HepG2 (cell line): ENCODE results near the gene KTN1. TPM values are rescaled to one million over a fixed set of nuclear protein-coding genes. Genes with fewer than 3 reads are reported as not detected.

Experiments
- ATAC-seq: fragments of 200-7000 bp; cut with Tn5 transposase; 3 replicates; pipeline ENCODE4 v1.9.1; 2020; ENCODE audit warnings: mild to moderate bottlenecking, moderate library complexity
- BruUV-seq: library from RNA; stranded (reverse); fragments of 400-500 nt; replicated peaks from 2 replicates; lab custom pipeline; 2021; lab: Mats Ljungman, UMichigan
- CTCF ChIA-PET: fragments of 300-600 bp; formaldehyde crosslinking; extraction: SDS; loops from one replicate; lab custom pipeline; 2021; ENCODE audit warnings: low total read pairs, inconsistent platforms, low intra/inter-chr PET ratio; lab: Yijun Ruan, JAX
- POLR2A ChIA-PET: fragments of 350-600 bp; sonication (Branson Sonifier 250); formaldehyde crosslinking; loops from one replicate; lab custom pipeline; 2020; ENCODE audit warnings: antibody characterized with exemption, inconsistent platforms; lab: Yijun Ruan, JAX
- DNase-seq: peaks from one replicate; pipeline ENCODE4 v3.0.0-alpha.2; 2015; ENCODE audit warnings: low spot score
- FAIRE-seq: peaks from 3 replicates; lab custom pipeline; 2011; peaks lifted over from hg19 to GRCh38; lab: Jason Lieb, UNC
- H2AFZ ChIP-seq: one replicate; pipeline ENCODE4 v1.6.1; 2011; ENCODE audit warnings: low read length, inconsistent platforms
- H3K27ac ChIP-seq: fragments of 300-600 bp; 3 replicates; pipeline ENCODE4 v1.8.0; 2011; ENCODE audit warnings: mixed run types, mild to moderate bottlenecking, mixed read lengths, low read length, inconsistent platforms; ENCODE audit not compliant: insufficient read depth; ENCODE audit errors: extremely low read length
- H3K27me3 ChIP-seq, 2 experiments: fragments of 200-600 bp in 1 of 2; 2 replicates in 1 of 2; 3 replicates in 1 of 2; pipeline versions ENCODE4 v1.6.0 to v1.8.0; 2011; ENCODE audit warnings: low read length in 2 of 2, mild to moderate bottlenecking in 2 of 2, moderate library complexity in 2 of 2, inconsistent platforms in 1 of 2; ENCODE audit not compliant: insufficient read depth in 2 of 2, control insufficient read depth in 1 of 2
- H3K36me3 ChIP-seq, 2 experiments: fragments of 200-600 bp in 1 of 2; replicated peaks in 1 of 2; 2 replicates in 1 of 2; 3 replicates in 1 of 2; pipeline versions ENCODE4 v1.5.1 to v1.8.0; 2011; ENCODE audit warnings: low read length in 2 of 2, inconsistent platforms in 1 of 2; ENCODE audit not compliant: insufficient read depth in 2 of 2, control insufficient read depth in 1 of 2
- H3K4me1 ChIP-seq: 2 replicates; pipeline ENCODE4 v1.5.1; 2012; ENCODE audit warnings: low read length, inconsistent platforms; ENCODE audit not compliant: insufficient read depth
- H3K4me2 ChIP-seq: 2 replicates; pipeline ENCODE4 v1.6.0; 2011; ENCODE audit warnings: low read depth, low read length, inconsistent platforms
- H3K4me3 ChIP-seq, 3 experiments: fragments of 200-600 bp in 1 of 3; sonication (generic), shearing (Covaris generic) in 1 of 3; replicated peaks in 1 of 3; 2 replicates each; pipeline ENCODE4 v1.5.1; 2011 to 2016; ENCODE audit warnings: low read length in 3 of 3, inconsistent platforms in 2 of 3, low read depth in 2 of 3, mild to moderate bottlenecking in 2 of 3, control low read depth in 1 of 3, mixed read lengths in 1 of 3; ENCODE audit not compliant: insufficient read depth in 1 of 3
- H3K79me2 ChIP-seq: one replicate; pipeline ENCODE4 v1.6.1; 2011; ENCODE audit warnings: low read length, inconsistent platforms; ENCODE audit not compliant: insufficient read depth
- H3K9ac ChIP-seq: 2 replicates; pipeline ENCODE4 v1.6.0; 2011; ENCODE audit warnings: mild to moderate bottlenecking, low read depth, low read length, inconsistent platforms; ENCODE audit not compliant: insufficient read depth
- H3K9me3 ChIP-seq: 2 replicates; pipeline ENCODE4 v1.5.1; 2012; ENCODE audit warnings: mild to moderate bottlenecking, low read length
- H4K20me1 ChIP-seq: 2 replicates; pipeline ENCODE4 v1.6.0; 2011; ENCODE audit warnings: inconsistent platforms, mild to moderate bottlenecking, low read length, moderate library complexity; ENCODE audit not compliant: insufficient read depth
- CCDC6 ChIP-seq: sonication (generic); formaldehyde crosslinking; IDR thresholded peaks from 2 replicates; pipeline ENCODE4 v1.8.1; 2022; ENCODE audit warnings: mild to moderate bottlenecking, missing genetic modification reagents, moderate library complexity
- DMTF1 ChIP-seq: sonication (generic); formaldehyde crosslinking; IDR thresholded peaks from 2 replicates; pipeline ENCODE4 v1.4.0; 2020; ENCODE audit warnings: mild to moderate bottlenecking, missing genetic modification reagents
- SIX1 ChIP-seq: sonication (generic); formaldehyde crosslinking; IDR thresholded peaks from 2 replicates; pipeline ENCODE4 v1.4.0; 2020; ENCODE audit warnings: missing genetic modification reagents, borderline replicate concordance
- SMC3 ChIP-seq: IDR thresholded peaks from 2 replicates; pipeline ENCODE4 v1.6.1; 2011; ENCODE audit warnings: low read length, improper control_type of control experiment
- SRSF4 ChIP-seq: fragments of 200-400 bp; formaldehyde crosslinking; IDR thresholded peaks from one replicate; pipeline ENCODE4 v1.6.1; 2018; ENCODE audit warnings: mild to moderate bottlenecking, low read depth, low read length, moderate library complexity; ENCODE audit not compliant: poor library complexity, severe bottlenecking
- TGIF2 ChIP-seq: IDR thresholded peaks from 2 replicates; pipeline ENCODE4 v1.6.1; 2016; ENCODE audit warnings: control low read depth, missing compliant biosample characterization
- ZNF180 ChIP-seq: sonication (generic); formaldehyde crosslinking; IDR thresholded peaks from 2 replicates; pipeline ENCODE4 v1.4.0; 2020; ENCODE audit warnings: low read depth, missing genetic modification reagents, borderline replicate concordance
- ZNF558 ChIP-seq: sonication (generic); formaldehyde crosslinking; IDR thresholded peaks from 2 replicates; pipeline ENCODE4 v1.9.0; 2022; ENCODE audit warnings: mild to moderate bottlenecking, missing genetic modification reagents, borderline replicate concordance
- ZNF562 ChIP-seq: sonication (generic); formaldehyde crosslinking; IDR thresholded peaks from 2 replicates; pipeline ENCODE4 v1.8.0; 2022; ENCODE audit warnings: missing genetic modification reagents, borderline replicate concordance
- ZNF75D ChIP-seq: sonication (generic); formaldehyde crosslinking; IDR thresholded peaks from 2 replicates; pipeline ENCODE4 v1.8.1; 2023; ENCODE audit warnings: missing genetic modification reagents, mild to moderate bottlenecking, borderline replicate concordance
- WGBS: methylation state at CpG from one replicate; pipeline ENCODE4 v1.1.6; 2017; ENCODE audit warnings: low lambda C conversion rate; 5-methylcytosine and 5-hydroxymethylcytosine counted together
- in situ Hi-C: cut with HindIII; loops from 2 replicates; pipeline ENCODE4 v1.10.0; 2017; ENCODE audit warnings: low pct_unique_long_range_greater_than_20kb; ENCODE audit not compliant: extremely low pct_ligation_motif_present
- intact Hi-C: fragments of 100-400 bp; cut with micrococcal nuclease; formaldehyde crosslinking; loops from one replicate; pipeline ENCODE4 v1.10.0; 2022; ENCODE audit not compliant: unreplicated experiment
- polyA plus RNA-seq, 8 experiments: library from polyadenylated mRNA; depleted of rRNA in 3 of 8; stranded (reverse) in 7 of 8; unstranded in 1 of 8; fragments of >200 nt; fragmentation: Illumina TruSeq in 4 of 8; extraction: Trizol in 4 of 8; gene quantifications; 2 replicates each; pipeline versions ENCODE4 v1.2.1 to v1.2.3, GENCODE V29; 2011 to 2016; ENCODE audit warnings: low read depth in 4 of 8, missing spikeins in 1 of 8, mixed read lengths in 1 of 8; ENCODE audit not compliant: insufficient read depth in 1 of 8
- total RNA-seq, 5 experiments: library from RNA; depleted of rRNA; stranded (reverse); fragments of >200 nt; fragmentation: Illumina TruSeq; extraction: Trizol; gene quantifications; 2 replicates each; pipeline ENCODE4 v1.2.3, GENCODE V29; 2016; ENCODE audit warnings: low read depth in 1 of 5
- TF ChIP-seq, protein P1 (sequence below): sonication (generic); formaldehyde crosslinking; IDR thresholded peaks from 2 replicates; pipeline ENCODE4 v1.8.0; 2022; ENCODE audit warnings: low read depth, missing genetic modification reagents
- TF ChIP-seq, protein P2 (sequence below): fragments of 450-650 bp; IDR thresholded peaks from 2 replicates; pipeline ENCODE4 v1.6.1; 2016

KTN1 gene
- total and polyA plus RNA-seq, 2 of the 13 experiments (the other 11 are each of a cell fraction or from before 2014, with no cell fraction given), result 60.6 to 169 TPM

- TF ChIP-seq ZNF75D (CRISPR knock-in tag) (no peak), SMC3 (no peak), TGIF2 (CRISPR knock-in tag) (no peak)
- TF ChIP-seq, protein P1, sequence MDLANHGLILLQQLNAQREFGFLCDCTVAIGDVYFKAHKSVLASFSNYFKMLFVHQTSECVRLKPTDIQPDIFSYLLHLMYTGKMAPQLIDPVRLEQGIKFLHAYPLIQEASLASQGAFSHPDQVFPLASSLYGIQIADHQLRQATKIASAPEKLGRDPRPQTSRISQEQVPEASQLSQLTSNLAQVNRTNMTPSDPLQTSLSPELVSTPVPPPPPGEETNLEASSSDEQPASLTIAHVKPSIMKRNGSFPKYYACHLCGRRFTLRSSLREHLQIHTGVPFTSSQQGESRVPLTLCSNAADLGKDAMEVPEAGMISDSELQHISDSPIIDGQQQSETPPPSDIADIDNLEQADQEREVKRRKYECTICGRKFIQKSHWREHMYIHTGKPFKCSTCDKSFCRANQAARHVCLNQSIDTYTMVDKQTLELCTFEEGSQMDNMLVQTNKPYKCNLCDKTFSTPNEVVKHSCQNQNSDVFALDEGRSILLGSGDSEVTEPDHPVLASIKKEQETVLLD, result no peak
- TF ChIP-seq, protein P2, sequence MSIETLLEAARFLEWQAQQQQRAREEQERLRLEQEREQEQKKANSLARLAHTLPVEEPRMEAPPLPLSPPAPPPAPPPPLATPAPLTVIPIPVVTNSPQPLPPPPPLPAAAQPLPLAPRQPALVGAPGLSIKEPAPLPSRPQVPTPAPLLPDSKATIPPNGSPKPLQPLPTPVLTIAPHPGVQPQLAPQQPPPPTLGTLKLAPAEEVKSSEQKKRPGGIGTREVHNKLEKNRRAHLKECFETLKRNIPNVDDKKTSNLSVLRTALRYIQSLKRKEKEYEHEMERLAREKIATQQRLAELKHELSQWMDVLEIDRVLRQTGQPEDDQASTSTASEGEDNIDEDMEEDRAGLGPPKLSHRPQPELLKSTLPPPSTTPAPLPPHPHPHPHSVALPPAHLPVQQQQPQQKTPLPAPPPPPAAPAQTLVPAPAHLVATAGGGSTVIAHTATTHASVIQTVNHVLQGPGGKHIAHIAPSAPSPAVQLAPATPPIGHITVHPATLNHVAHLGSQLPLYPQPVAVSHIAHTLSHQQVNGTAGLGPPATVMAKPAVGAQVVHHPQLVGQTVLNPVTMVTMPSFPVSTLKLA, result no peak
- TF ChIP-seq, all 625 proteins: peak for 0
Observed at GRCh38 chr14:55693904-55694303, 113.9 kb downstream of the KTN1 start (continued).

GRCh38 chr14:55697414-55697861, 117.4 kb downstream of the KTN1 start:
- FAIRE-seq, result no peak
- Histone ChIP-seq H3K36me3 (no peaks in the 10 kb centered on the region), H3K4me3 (no peak overlapping the region), H3K27ac (no peak overlapping the region), H3K9ac (no peak overlapping the region), H2AFZ (no peak overlapping the region), H3K9me3 (no peaks in the 10 kb centered on the region), H4K20me1 (no peaks in the 10 kb centered on the region), H3K79me2 (no peaks in the 10 kb centered on the region), H3K27me3 (no peaks in the 10 kb centered on the region), H3K4me2 (no peak overlapping the region), H3K4me1 (no peaks in the 10 kb centered on the region)
- intact Hi-C loops (no loop called here), in situ Hi-C loops (no loop called here)
- ChIA-PET POLR2A (no interaction called here), CTCF (no interaction called here)
- BruUV-seq, result no TSS peak
- no peak for ATAC-seq
- TF ChIP-seq DMTF1 (CRISPR knock-in tag) (no peak), ZNF562 (CRISPR knock-in tag) (no peak), SRSF4 (no peak), SIX1 (CRISPR knock-in tag) (no peak), ZNF180 (CRISPR knock-in tag) (no peak), CCDC6 (no peak), ZNF558 (CRISPR knock-in tag) (no peak)
- no peak for DNase-seq
- 57% methylated on average over 5 of the region's 5 CpGs for WGBS
